Measurements from ENCODE around the gene FAM149A.

The FAM149A gene

GRCh38 chr4:186166852-186167512 lies 62.5 kb downstream of the FAM149A start:
- DNase-seq = no peak

- DNase-seq = no peak
Measured at GRCh38 chr4:186167605-186168004, 63.1 kb downstream of the FAM149A start.

DNA sequence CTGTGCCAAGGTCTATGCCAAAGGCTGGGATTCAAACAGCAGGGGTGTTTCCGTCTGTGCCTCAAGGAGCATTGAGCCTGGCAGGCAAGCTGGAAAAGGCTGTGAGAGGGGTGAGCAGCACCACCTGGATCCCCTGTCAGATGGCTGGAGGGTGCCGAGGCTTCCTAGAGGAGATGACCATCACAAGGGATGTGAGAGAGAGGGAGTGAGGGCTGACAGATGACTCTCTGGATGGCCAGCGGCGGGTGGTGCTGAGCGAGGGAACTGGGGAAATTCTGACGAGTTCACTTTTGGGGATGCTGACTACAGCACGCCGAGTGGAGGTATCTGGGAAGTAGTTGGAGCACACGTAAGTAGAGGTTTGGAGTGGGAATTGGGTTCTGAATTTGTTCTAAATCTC lies 64.2 kb downstream of the FAM149A start:
- DNase-seq = no peak

DNA sequence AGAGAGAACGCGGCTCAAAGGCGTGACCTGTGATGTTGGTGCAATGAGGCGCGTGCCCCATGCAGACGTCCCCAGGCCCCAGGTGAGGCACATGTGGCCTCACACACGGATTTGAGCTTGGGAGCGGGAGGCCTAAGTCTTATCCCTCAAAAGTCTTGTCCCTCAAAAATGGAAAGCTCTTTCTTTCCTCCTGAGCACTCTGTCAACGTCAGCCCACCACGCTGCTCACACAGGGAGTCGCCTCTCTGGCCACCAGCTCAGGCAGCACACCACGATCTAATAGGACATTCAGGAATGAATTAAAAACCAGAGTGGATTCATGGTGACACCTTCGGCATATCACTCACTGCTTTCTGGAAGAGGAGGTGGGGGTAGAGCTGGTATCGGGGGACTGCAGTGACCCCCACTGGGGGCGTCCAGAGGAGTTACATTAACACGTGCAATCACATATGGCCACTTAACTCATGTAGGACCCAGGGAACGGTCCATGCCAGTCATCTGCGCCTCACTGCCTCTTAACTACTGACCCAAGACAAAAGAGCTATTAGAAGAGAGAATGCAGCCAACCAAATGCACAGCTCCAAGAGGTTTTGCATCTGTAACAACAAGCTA lies 64.9 kb downstream of the FAM149A start:
- DNase-seq = no peak

DNA sequence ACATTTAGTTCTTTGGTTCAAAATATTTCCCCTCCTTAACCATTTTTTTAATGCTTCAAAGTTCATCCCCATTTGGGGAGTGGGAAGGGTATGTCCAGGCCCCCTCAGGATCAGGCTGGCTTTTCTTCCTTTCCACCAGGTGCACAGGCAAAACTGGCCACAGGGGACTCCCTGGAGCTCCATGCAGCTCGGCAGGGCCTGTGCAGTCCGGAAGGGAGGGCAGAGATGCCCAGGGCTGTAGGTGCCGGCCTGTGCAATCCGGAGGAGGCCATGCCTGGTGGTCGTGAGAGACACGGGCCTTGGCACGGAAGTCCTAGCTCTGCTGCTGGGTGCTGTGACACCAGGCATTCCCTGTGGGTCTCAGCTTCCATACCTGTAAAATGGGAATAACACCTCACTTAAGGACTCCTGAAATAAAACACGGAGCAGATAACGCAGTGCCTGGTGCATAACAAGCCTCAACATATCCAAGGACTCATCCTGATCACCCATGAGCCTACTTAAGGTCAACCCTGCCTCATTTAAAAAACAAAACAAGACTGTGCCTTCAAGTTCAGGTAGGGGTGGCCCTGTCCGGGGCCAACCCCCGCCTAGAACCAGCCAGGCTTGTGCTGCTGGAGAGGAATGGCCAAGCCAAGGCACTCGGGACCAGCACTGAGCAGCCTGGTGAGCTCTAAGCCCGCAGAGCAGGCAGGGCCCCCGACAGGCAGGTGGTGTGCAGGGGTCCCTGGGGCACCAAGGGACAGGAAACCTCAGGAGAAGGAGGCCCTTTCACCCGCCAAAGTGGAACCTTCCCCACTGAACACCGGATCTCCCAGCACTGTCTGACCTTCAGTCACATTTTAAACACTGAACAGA lies 65.7 kb downstream of the FAM149A start:
- no peak for DNase-seq

- DNase-seq = no peak
Measured at GRCh38 chr4:186170966-186171365, 66.5 kb downstream of the FAM149A start.

- no peak for DNase-seq
Measured at GRCh38 chr4:186172546-186172945, 68.0 kb downstream of the FAM149A start.

- no peak for DNase-seq
Measured at GRCh38 chr4:186188107-186188506, 83.6 kb downstream of the FAM149A start.

GRCh38 chr4:186189656-186190055 lies 85.2 kb downstream of the FAM149A start:
- no peak for DNase-seq

DNA sequence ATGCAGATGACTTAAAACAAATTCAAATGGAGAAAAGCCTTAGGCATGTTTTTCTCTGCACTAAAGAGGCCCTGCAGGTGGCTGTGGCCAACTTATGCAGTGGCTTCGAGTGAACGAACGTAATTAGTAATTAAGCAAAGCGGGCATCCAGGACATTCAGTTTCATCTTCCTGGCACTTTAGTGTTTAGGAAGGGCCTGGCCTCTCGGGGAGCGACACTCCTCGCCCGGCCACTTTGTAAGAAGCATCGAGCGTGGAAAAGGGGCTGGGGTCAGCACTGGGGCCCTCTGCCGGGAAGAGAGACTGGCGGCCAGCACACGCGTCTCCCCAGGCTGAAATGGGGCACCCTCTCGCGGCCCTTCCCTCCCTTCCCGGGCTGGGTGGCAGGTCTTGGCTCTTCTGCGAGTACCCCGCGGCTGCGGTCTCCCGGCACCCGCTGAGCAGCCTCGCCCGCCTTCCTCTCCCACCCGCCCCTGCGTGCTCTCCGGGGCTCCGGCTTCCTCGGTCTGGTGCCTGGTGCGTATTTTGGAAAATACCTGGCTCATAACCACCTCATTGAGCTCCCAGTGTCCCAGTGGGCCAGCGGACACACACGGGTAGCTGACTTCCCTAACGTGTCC lies 86.2 kb downstream of the FAM149A start:
- DNase-seq = no peak

- DNase-seq = peak; percentile 14
Measured at GRCh38 chr4:186191200-186192065, 86.9 kb downstream of the FAM149A start, which contains the start of gene CYP4V2. TSS of gene CYP4V2 (plus strand) at chr4:186191567. CDS start at chr4:186191824, 257 bp downstream.

GRCh38 chr4:186192066-186192612 lies 87.6 kb downstream of the FAM149A start:
- no peak for DNase-seq

- DNase-seq = no peak
Measured at GRCh38 chr4:186193851-186194250, 89.3 kb downstream of the FAM149A start.

DNA sequence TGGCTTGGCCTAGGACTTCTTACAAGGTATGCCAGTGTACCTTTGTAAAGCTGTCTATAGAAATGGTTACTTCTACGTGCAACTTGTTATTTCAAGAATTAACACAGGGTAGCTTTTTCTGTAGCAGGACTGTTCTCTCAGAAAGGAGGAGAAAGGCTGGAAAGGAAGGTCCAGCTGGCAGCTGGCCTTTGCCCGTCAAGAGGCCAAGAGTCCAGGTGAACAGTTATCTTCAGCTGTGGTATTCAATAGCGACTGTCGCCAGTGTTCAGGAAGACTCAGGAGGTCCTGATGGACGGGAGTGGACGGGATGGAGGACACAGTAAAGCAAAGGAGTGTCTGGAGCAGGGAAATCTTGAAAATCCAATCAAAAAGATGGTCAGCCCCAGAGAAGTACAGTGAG lies 91.6 kb downstream of the FAM149A start:
- DNase-seq = no peak

DNA sequence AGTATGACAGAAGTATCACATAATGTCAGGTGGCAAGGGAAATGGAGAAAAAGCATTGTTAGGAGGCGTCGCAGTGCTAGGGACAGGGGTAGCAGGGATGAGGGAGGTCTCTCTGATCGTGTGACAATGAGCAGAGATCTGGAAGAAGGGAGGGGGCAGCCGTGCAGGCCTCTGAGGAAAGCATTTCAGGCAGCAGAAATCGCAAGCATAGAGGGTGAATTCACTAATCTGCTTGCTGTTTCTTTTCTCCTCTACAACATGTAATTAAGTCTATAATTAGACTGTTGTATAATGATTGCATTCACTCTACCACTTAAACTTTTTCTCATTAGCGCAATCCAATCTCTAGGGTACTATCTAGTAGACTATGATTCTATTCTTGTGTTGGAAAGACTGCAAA lies 96.0 kb downstream of the FAM149A start:
- DNase-seq = peak; percentile 29

- DNase-seq = no peak
Measured at GRCh38 chr4:186201010-186201409, 96.5 kb downstream of the FAM149A start.

- DNase-seq = no peak
Measured at GRCh38 chr4:186201535-186202230, 97.2 kb downstream of the FAM149A start.

DNA sequence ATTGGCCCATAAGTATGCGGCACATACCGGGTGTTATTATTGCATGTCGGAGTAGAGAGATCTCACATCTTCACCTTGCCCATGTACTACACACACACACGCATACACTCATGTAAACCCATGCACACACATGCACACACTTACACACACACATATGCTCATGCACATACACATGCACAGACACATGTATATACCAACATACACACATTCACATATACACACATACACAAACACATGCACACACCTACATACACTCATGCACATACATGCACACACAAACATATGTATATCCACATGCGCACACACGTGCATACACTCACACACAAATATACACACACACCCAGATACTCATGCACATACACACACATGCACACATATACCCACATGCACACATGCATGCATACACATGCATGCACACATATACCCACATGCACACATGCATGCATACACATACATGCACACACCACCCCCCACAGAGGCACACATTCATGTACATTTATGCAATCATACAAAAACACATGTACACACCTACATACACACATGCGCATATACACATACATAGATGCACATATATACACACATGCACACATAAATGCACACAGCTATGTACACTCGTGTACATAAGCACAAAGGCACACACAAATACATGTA lies 98.1 kb downstream of the FAM149A start:
- no peak for DNase-seq

GRCh38 chr4:186203406-186203805 lies 98.9 kb downstream of the FAM149A start:
- no peak for DNase-seq

- DNase-seq = no peak
Measured at GRCh38 chr4:186204103-186204559, 99.6 kb downstream of the FAM149A start.

- DNase-seq = no peak
Measured at GRCh38 chr4:186204686-186205085, 100.2 kb downstream of the FAM149A start.

All from NCI-H1417 treated with DMSO at 0.1 percent for 48 hours (cell line).